Measurements from ENCODE around the gene MRGPRF.

MRGPRF gene

GRCh38 chr11:68959465-68960293 lies 53.4 kb downstream of the MRGPRF start:
- Mint-ChIP-seq H3K27ac (no peak overlapping the region), H3K27me3 (peaks cover 1% of the 10 kb centered on the region), H3K4me3 (no peak overlapping the region), H3K4me1 (peaks cover 8% of the 10 kb centered on the region), H3K9me3 (no peaks in the 10 kb centered on the region), H3K36me3 (peaks cover 1% of the 10 kb centered on the region)

GRCh38 chr11:68958211-68958610 lies 54.8 kb downstream of the MRGPRF start:
- peaks cover 7% of the 10 kb centered on the region for H3K4me1 Mint-ChIP-seq
- H3K27ac Mint-ChIP-seq, result no peak overlapping the region
- H3K27me3 Mint-ChIP-seq, result peaks cover 1% of the 10 kb centered on the region
- H3K9me3 Mint-ChIP-seq, result no peaks in the 10 kb centered on the region
- H3K36me3 Mint-ChIP-seq, result no peaks in the 10 kb centered on the region
- H3K4me3 Mint-ChIP-seq, result no peak overlapping the region

GRCh38 chr11:68956547-68957254 lies 56.3 kb downstream of the MRGPRF start:
- Mint-ChIP-seq H3K27ac (no peak overlapping the region), H3K4me1 (no peaks in the 10 kb centered on the region), H3K9me3 (no peaks in the 10 kb centered on the region), H3K36me3 (no peaks in the 10 kb centered on the region), H3K27me3 (peaks cover 1% of the 10 kb centered on the region), H3K4me3 (no peak overlapping the region)

GRCh38 chr11:68956142-68956541 lies 56.9 kb downstream of the MRGPRF start:
- Mint-ChIP-seq H3K27me3 (peaks cover 1% of the 10 kb centered on the region), H3K4me3 (no peak overlapping the region), H3K36me3 (no peaks in the 10 kb centered on the region), H3K27ac (no peak overlapping the region), H3K9me3 (no peaks in the 10 kb centered on the region), H3K4me1 (no peaks in the 10 kb centered on the region)

- Mint-ChIP-seq H3K27me3 (peaks cover 1% of the 10 kb centered on the region), H3K36me3 (no peaks in the 10 kb centered on the region), H3K27ac (no peak overlapping the region), H3K4me3 (no peak overlapping the region), H3K9me3 (no peaks in the 10 kb centered on the region), H3K4me1 (no peaks in the 10 kb centered on the region)
Measured at GRCh38 chr11:68955607-68955958, 57.5 kb downstream of the MRGPRF start.

- Mint-ChIP-seq H3K9me3 (no peaks in the 10 kb centered on the region), H3K27ac (no peak overlapping the region), H3K4me3 (no peak overlapping the region), H3K36me3 (no peaks in the 10 kb centered on the region), H3K27me3 (peaks cover 1% of the 10 kb centered on the region), H3K4me1 (no peaks in the 10 kb centered on the region)
Measured at GRCh38 chr11:68954836-68955606, 58.0 kb downstream of the MRGPRF start.

All from activated naive CD4-positive, alpha-beta T cell treated with anti-CD3 and anti-CD28 coated beads, Interleukin-2, amount 50 U/mL, for 24 hours (primary cell).